H1 (cell line): ENCODE measurements around the gene QSER1. TPM values are rescaled to one million over a fixed set of nuclear protein-coding genes. Genes with fewer than 3 reads are reported as not detected.

Experiments used
- CTCF ChIA-PET: fragments of 300-600 bp; sonication (Branson Sonifier 250); formaldehyde crosslinking; loops from one replicate; lab custom pipeline; 2021; ENCODE audit not compliant: partially characterized antibody; lab: Charles Lee
- POLR2A ChIA-PET: fragments of 300-600 bp; sonication (Branson Sonifier 250); formaldehyde crosslinking; loops from one replicate; lab custom pipeline; 2021; ENCODE audit warnings: inconsistent platforms; ENCODE audit not compliant: partially characterized antibody; lab: Charles Lee
- DNase-seq, 2 experiments: peaks; one replicate each; pipeline versions ENCODE4 v3.0.0 to v3.0.0-alpha.2; 2010 to 2022; ENCODE audit warnings: low spot score in 2 of 2, low read depth in 1 of 2, mixed read lengths in 1 of 2
- FAIRE-seq: peaks from 2 replicates; lab custom pipeline; 2011; peaks lifted over from hg19 to GRCh38; lab: Jason Lieb, UNC
- H2AFZ ChIP-seq: 2 replicates; pipeline ENCODE4 v1.8.1; 2012; ENCODE audit warnings: low read length, inconsistent platforms
- H2AK5ac ChIP-seq: 2 replicates; pipeline ENCODE4 v1.6.1; 2013; ENCODE audit warnings: low read depth, low read length
- H2BK120ac ChIP-seq: replicated peaks from 2 replicates; pipeline ENCODE3; 2013; ENCODE audit warnings: low read depth, low read length, inconsistent platforms
- H2BK12ac ChIP-seq: 2 replicates; pipeline ENCODE4 v1.6.1; 2013; ENCODE audit warnings: low read depth, low read length
- H2BK15ac ChIP-seq: 2 replicates; pipeline ENCODE4 v1.6.1; 2013; ENCODE audit warnings: low read length
- H2BK20ac ChIP-seq: 2 replicates; pipeline ENCODE4 v1.6.1; 2013; ENCODE audit warnings: low read length
- H2BK5ac ChIP-seq: 2 replicates; pipeline ENCODE4 v1.6.1; 2013; ENCODE audit warnings: low read depth, low read length
- H3K14ac ChIP-seq: 2 replicates; pipeline ENCODE4 v1.6.1; 2013; ENCODE audit warnings: inconsistent platforms; ENCODE audit not compliant: insufficient read length
- H3K18ac ChIP-seq: 2 replicates; pipeline ENCODE4 v1.6.1; 2013; ENCODE audit warnings: low read length; ENCODE audit errors: extremely low read depth
- H3K23ac ChIP-seq: 2 replicates; pipeline ENCODE4 v1.6.1; 2013; ENCODE audit warnings: inconsistent platforms; ENCODE audit not compliant: insufficient read length
- H3K23me2 ChIP-seq: 2 replicates; pipeline ENCODE4 v1.6.1; 2013; ENCODE audit warnings: low read depth, low read length
- H3K27ac ChIP-seq: 2 replicates; pipeline ENCODE4 v1.6.1; 2011; ENCODE audit warnings: low read depth, low read length, inconsistent platforms
- H3K27me3 ChIP-seq, 4 experiments: replicated peaks in 1 of 4; 1 replicate in 1 of 4; 2 replicates in 3 of 4; pipeline versions ENCODE4 v1.6.1 to v1.8.1; 2011 to 2013; ENCODE audit warnings: low read length in 3 of 4, mild to moderate bottlenecking in 3 of 4, inconsistent platforms in 2 of 4, mixed read lengths in 2 of 4, moderate library complexity in 1 of 4; ENCODE audit not compliant: control insufficient read depth in 3 of 4, insufficient read depth in 3 of 4; ENCODE audit errors: extremely low read depth in 1 of 4
- H3K36me3 ChIP-seq, 4 experiments: 2 replicates each; pipeline versions ENCODE4 v1.6.1 to v1.8.1; 2011 to 2013; ENCODE audit warnings: mild to moderate bottlenecking in 4 of 4, low read length in 3 of 4, moderate library complexity in 2 of 4, control low read depth in 1 of 4, inconsistent platforms in 1 of 4; ENCODE audit not compliant: insufficient read depth in 4 of 4, control insufficient read depth in 2 of 4
- H3K4ac ChIP-seq: replicated peaks from 2 replicates; pipeline ENCODE3; 2013; ENCODE audit warnings: low read length, low read depth, mixed read lengths, inconsistent platforms; ENCODE audit not compliant: insufficient read length
- H3K4me1 ChIP-seq, 4 experiments: replicated peaks in 1 of 4; 1 replicate in 1 of 4; 2 replicates in 3 of 4; pipeline versions ENCODE4 v1.6.1 to v1.8.1; 2011 to 2013; ENCODE audit warnings: low read length in 3 of 4, inconsistent platforms in 2 of 4, mixed read lengths in 1 of 4; ENCODE audit not compliant: insufficient read depth in 4 of 4, control insufficient read depth in 3 of 4
- H3K4me2 ChIP-seq, 2 experiments: 2 replicates each; pipeline versions ENCODE4 v1.6.1 to v1.8.1; 2011 to 2013; ENCODE audit warnings: low read depth in 2 of 2, low read length in 2 of 2, control low read depth in 1 of 2, inconsistent platforms in 1 of 2, mild to moderate bottlenecking in 1 of 2; ENCODE audit not compliant: insufficient read depth in 1 of 2
- H3K4me3 ChIP-seq, 4 experiments: fragments of 200-600, 300-600 bp in 1 of 4; sonication (generic), shearing (Covaris generic), sonication (Bioruptor Twin) in 1 of 4; 2 replicates each; pipeline versions ENCODE4 v1.5.1 to v1.8.1; 2011 to 2016; ENCODE audit warnings: low read length in 4 of 4, low read depth in 3 of 4, control low read depth in 2 of 4, inconsistent platforms in 2 of 4, mild to moderate bottlenecking in 2 of 4, mixed read lengths in 1 of 4, moderate library complexity in 1 of 4; ENCODE audit not compliant: insufficient read depth in 2 of 4; ENCODE audit errors: extremely low read depth in 1 of 4
- H3K56ac ChIP-seq: replicated peaks from 2 replicates; pipeline ENCODE3; 2013; ENCODE audit warnings: low read depth, mild to moderate bottlenecking, mixed read lengths, low read length, inconsistent platforms; ENCODE audit not compliant: insufficient read length
- H3K79me1 ChIP-seq: 2 replicates; pipeline ENCODE4 v1.6.1; 2013; ENCODE audit warnings: low read depth, low read length, control low read depth
- H3K79me2 ChIP-seq, 2 experiments: 2 replicates each; pipeline versions ENCODE4 v1.6.1 to v1.8.1; 2012 to 2013; ENCODE audit warnings: low read length in 2 of 2, mild to moderate bottlenecking in 2 of 2, inconsistent platforms in 1 of 2; ENCODE audit not compliant: insufficient read depth in 2 of 2, control insufficient read depth in 1 of 2
- H3K9ac ChIP-seq, 4 experiments: replicated peaks in 1 of 4; 1 replicate in 1 of 4; 2 replicates in 3 of 4; pipeline versions ENCODE4 v1.6.1 to v1.8.1; 2011 to 2013; ENCODE audit warnings: low read depth in 3 of 4, low read length in 3 of 4, control low read depth in 2 of 4, mild to moderate bottlenecking in 2 of 4, moderate library complexity in 2 of 4, inconsistent platforms in 1 of 4; ENCODE audit errors: extremely low read depth in 1 of 4
- H3K9me3 ChIP-seq, 2 experiments: 2 replicates each; pipeline versions ENCODE4 v1.6.1 to v1.8.1; 2012 to 2013; ENCODE audit warnings: mild to moderate bottlenecking in 2 of 2, moderate library complexity in 2 of 2, control low read depth in 1 of 2, inconsistent platforms in 1 of 2, low read depth in 1 of 2, low read length in 1 of 2, mixed read lengths in 1 of 2; ENCODE audit not compliant: insufficient read depth in 2 of 2
- H4K20me1 ChIP-seq, 2 experiments: replicated peaks in 1 of 2; 2 replicates each; pipeline versions ENCODE3 to v1.8.1; 2011 to 2013; ENCODE audit warnings: inconsistent platforms in 2 of 2, low read length in 2 of 2, mild to moderate bottlenecking in 1 of 2; ENCODE audit not compliant: insufficient read depth in 2 of 2, control insufficient read depth in 1 of 2
- H4K5ac ChIP-seq: 2 replicates; pipeline ENCODE4 v1.6.1; 2013; ENCODE audit warnings: low read length, low read depth, mixed read lengths, inconsistent platforms; ENCODE audit not compliant: insufficient read length
- H4K8ac ChIP-seq: 2 replicates; pipeline ENCODE4 v1.8.0; 2013; ENCODE audit warnings: mild to moderate bottlenecking, moderate library complexity, low read length, inconsistent platforms; ENCODE audit not compliant: insufficient read depth; ENCODE audit errors: extremely low read depth
- H4K91ac ChIP-seq: replicated peaks from 2 replicates; pipeline ENCODE3; 2013; ENCODE audit warnings: low read length, mixed read lengths, inconsistent platforms; ENCODE audit not compliant: insufficient read length
- EP300 ChIP-seq, 2 experiments: IDR thresholded peaks; 1 replicate in 1 of 2; 2 replicates in 1 of 2; pipeline ENCODE4 v1.6.1; 2011 to 2012; ENCODE audit warnings: low read depth in 2 of 2, low read length in 2 of 2, mild to moderate bottlenecking in 2 of 2, borderline replicate concordance in 1 of 2, inconsistent platforms in 1 of 2, moderate library complexity in 1 of 2
- MAFK ChIP-seq: IDR thresholded peaks from 2 replicates; pipeline ENCODE4 v1.6.1; 2012; ENCODE audit warnings: low read depth, mild to moderate bottlenecking, improper control_type of control experiment, low read length
- RXRA ChIP-seq: IDR thresholded peaks from 2 replicates; pipeline ENCODE4 v1.6.1; 2011; ENCODE audit warnings: low read depth, mild to moderate bottlenecking, low read length, moderate library complexity; ENCODE audit not compliant: insufficient read depth
- WGBS, 2 experiments: shearing (Covaris generic) in 1 of 2; methylation state at CpG; one replicate each; pipeline versions ENCODE4 v1.1.6 to v1.1.7; 2013 to 2015; ENCODE audit warnings: low lambda C conversion rate in 2 of 2, mixed read lengths in 2 of 2, inconsistent platforms in 1 of 2, low coverage in 1 of 2, missing lambda C conversion rate in 1 of 2; ENCODE audit not compliant: insufficient replicate concordance in 2 of 2, insufficient coverage in 1 of 2, insufficient read length in 1 of 2; ENCODE audit errors: extremely low coverage in 1 of 2, missing lambda C conversion rate in 1 of 2; 5-methylcytosine and 5-hydroxymethylcytosine counted together
- polyA plus RNA-seq, 7 experiments: library from polyadenylated mRNA; depleted of rRNA in 3 of 7; stranded (reverse) in 5 of 7; unstranded in 2 of 7; fragments of >200 nt in 5 of 7; fragments of 200-250 nt in 2 of 7; gene quantifications; 1 replicate in 5 of 7; 2 replicates in 1 of 7; 4 replicates in 1 of 7; pipeline versions ENCODE4 v1.2.1 to v1.2.3, GENCODE V29; 2011 to 2013; ENCODE audit warnings: missing spikeins in 2 of 7, mixed read lengths in 2 of 7
- total RNA-seq: library from RNA; stranded (reverse); fragmentation: NEBNext Ultra II Directional; extraction: Animal tissue kit (Norgen Biotek cat#: 25700); gene quantifications from 2 replicates; pipeline ENCODE4 v1.2.1, GENCODE V29; 2021
- TF ChIP-seq, protein P1 (sequence below), 3 experiments: IDR thresholded peaks; 1 replicate in 2 of 3; 2 replicates in 1 of 3; pipeline versions ENCODE4 v1.5.1 to v1.6.1; 2011; ENCODE audit warnings: low read length in 3 of 3, mild to moderate bottlenecking in 3 of 3, inconsistent platforms in 2 of 3, low read depth in 1 of 3, moderate library complexity in 1 of 3; ENCODE audit not compliant: insufficient read depth in 1 of 3; ENCODE audit errors: control extremely low read depth in 1 of 3
- TF ChIP-seq, protein P2 (sequence below): IDR thresholded peaks from 2 replicates; pipeline ENCODE4 v1.6.1; 2012; ENCODE audit warnings: inconsistent platforms

QSER1 gene
- total and polyA plus RNA-seq, 2 of the 8 experiments (the other 6 are each of a cell fraction or from before 2014, with no cell fraction given), result 29.3 to 117 TPM

DNA sequence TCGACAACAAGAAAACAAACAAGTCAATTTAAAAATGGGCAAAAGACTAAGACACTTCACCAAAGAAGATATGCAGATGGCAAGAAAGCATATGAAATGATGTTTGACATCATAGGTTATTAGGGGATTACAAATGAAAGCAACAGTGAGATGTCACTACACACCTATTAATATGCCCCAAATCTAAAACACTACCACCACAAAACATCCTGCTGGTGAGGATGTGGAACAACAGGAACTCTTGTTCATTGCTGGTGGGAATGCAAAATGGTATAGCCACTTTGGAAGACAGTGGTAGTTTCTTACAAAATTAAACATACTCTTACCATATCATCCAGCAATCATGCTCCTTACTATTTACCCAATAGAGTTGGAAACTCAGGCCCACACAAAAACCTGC is 33.9 kb upstream of the QSER1 start:
- no peaks in the 10 kb centered on the region for H3K79me2 ChIP-seq
- no peak overlapping the region for H2BK5ac ChIP-seq
- H4K8ac ChIP-seq, result no peak overlapping the region
- H3K4me2 ChIP-seq, result no peak overlapping the region
- ChIA-PET POLR2A (no interaction called here), CTCF (interaction anchor here (0.7 to 1.9 kb wide), 6 partner anchors 10 to 144 kb away, joined by 3 to 9 read pairs (median 4); no protein-coding TSS in a partner anchor)
- no peaks in the 10 kb centered on the region for H3K9me3 ChIP-seq
- no peak overlapping the region for H2BK15ac ChIP-seq
- no peaks in the 10 kb centered on the region for H3K27me3 ChIP-seq
- H3K9ac ChIP-seq, result no peak overlapping the region
- no peak overlapping the region for H3K4ac ChIP-seq
- H2BK20ac ChIP-seq, result no peak overlapping the region
- no peak overlapping the region for H3K18ac ChIP-seq
- no peak overlapping the region for H3K23ac ChIP-seq
- no peaks in the 10 kb centered on the region for H3K36me3 ChIP-seq
- no peak overlapping the region for H2AFZ ChIP-seq
- no peak overlapping the region for H2BK12ac ChIP-seq
- H3K27ac ChIP-seq, result no peak overlapping the region
- H4K91ac ChIP-seq, result no peak overlapping the region
- no peaks in the 10 kb centered on the region for H3K79me1 ChIP-seq
- no peak overlapping the region for H2BK120ac ChIP-seq
- FAIRE-seq, result no peak
- no peak overlapping the region for H2AK5ac ChIP-seq
- H3K23me2 ChIP-seq, result no peaks in the 10 kb centered on the region
- H3K56ac ChIP-seq, result no peak overlapping the region
- H4K20me1 ChIP-seq, result no peaks in the 10 kb centered on the region
- no peak for DNase-seq
- 96% methylated on average over 1 of the region's 1 CpG; no CpG with 5 or more reads in 1 of the 2 experiments for WGBS, 2 experiments
- H3K14ac ChIP-seq, result no peak overlapping the region
- no peak overlapping the region for H3K4me3 ChIP-seq
- TF ChIP-seq, protein P1, sequence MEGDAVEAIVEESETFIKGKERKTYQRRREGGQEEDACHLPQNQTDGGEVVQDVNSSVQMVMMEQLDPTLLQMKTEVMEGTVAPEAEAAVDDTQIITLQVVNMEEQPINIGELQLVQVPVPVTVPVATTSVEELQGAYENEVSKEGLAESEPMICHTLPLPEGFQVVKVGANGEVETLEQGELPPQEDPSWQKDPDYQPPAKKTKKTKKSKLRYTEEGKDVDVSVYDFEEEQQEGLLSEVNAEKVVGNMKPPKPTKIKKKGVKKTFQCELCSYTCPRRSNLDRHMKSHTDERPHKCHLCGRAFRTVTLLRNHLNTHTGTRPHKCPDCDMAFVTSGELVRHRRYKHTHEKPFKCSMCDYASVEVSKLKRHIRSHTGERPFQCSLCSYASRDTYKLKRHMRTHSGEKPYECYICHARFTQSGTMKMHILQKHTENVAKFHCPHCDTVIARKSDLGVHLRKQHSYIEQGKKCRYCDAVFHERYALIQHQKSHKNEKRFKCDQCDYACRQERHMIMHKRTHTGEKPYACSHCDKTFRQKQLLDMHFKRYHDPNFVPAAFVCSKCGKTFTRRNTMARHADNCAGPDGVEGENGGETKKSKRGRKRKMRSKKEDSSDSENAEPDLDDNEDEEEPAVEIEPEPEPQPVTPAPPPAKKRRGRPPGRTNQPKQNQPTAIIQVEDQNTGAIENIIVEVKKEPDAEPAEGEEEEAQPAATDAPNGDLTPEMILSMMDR (IDR thresholded peaks at IDR 0.05; ENCODE audit: control extremely low read depth in 1 of 3, insufficient read depth in 1 of 3, low read depth in 1 of 3, low read length in 3 of 3), result peak in 1 of 3 experiments; percentile 24; a peak in 1 of 4 replicates
- TF ChIP-seq, protein P2, sequence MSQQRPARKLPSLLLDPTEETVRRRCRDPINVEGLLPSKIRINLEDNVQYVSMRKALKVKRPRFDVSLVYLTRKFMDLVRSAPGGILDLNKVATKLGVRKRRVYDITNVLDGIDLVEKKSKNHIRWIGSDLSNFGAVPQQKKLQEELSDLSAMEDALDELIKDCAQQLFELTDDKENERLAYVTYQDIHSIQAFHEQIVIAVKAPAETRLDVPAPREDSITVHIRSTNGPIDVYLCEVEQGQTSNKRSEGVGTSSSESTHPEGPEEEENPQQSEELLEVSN, result no peak
- no peak for TF ChIP-seq EP300 (IDR thresholded peaks at IDR 0.05; ENCODE audit: borderline replicate concordance in 1 of 2, low read depth in 2 of 2, low read length in 2 of 2)
- no peak for TF ChIP-seq MAFK
- no peak for TF ChIP-seq RXRA
- H4K5ac ChIP-seq, result no peak overlapping the region
- no peaks in the 10 kb centered on the region for H3K4me1 ChIP-seq
